Endothelial cell of umbilical vein (primary cell): ENCODE data around the gene CTDSP1. TPM values are rescaled to one million over a fixed set of nuclear protein-coding genes. Genes with fewer than 3 reads are reported as not detected.

Source experiments
- BruUV-seq: library from RNA; stranded (reverse); fragments of 400-500 nt; replicated peaks from 2 replicates; lab custom pipeline; 2021; lab: Mats Ljungman, UMichigan
- CTCF ChIA-PET: fragments of 300-600, 350-600 bp; sonication (Branson Sonifier 250); formaldehyde crosslinking; loops from one replicate; lab custom pipeline; 2021; ENCODE audit warnings: antibody characterized with exemption, inconsistent platforms; lab: Charles Lee
- POLR2A ChIA-PET: fragments of 300-600, 350-600 bp; sonication (Branson Sonifier 250); formaldehyde crosslinking; loops from one replicate; lab custom pipeline; 2021; ENCODE audit warnings: antibody characterized with exemption, inconsistent platforms; lab: Charles Lee
- DNase-seq: peaks from one replicate; pipeline ENCODE4 v3.0.0-alpha.2; 2011; ENCODE audit warnings: low read depth, low spot score
- FAIRE-seq: peaks from 2 replicates; lab custom pipeline; 2011; peaks lifted over from hg19 to GRCh38; lab: Jason Lieb, UNC
- H2AFZ ChIP-seq: 2 replicates; pipeline ENCODE4 v1.6.0; 2012; ENCODE audit warnings: low read depth, low read length, control low read depth, inconsistent platforms
- H3K27ac ChIP-seq: 2 replicates; pipeline ENCODE4 v1.5.1; 2011; ENCODE audit warnings: low read depth, mild to moderate bottlenecking, control low read depth, low read length, moderate library complexity; ENCODE audit not compliant: insufficient read depth
- H3K27me3 ChIP-seq, 2 experiments: 2 replicates each; pipeline versions ENCODE4 v1.6.0 to v1.6.1; 2011; ENCODE audit warnings: low read length in 2 of 2, mixed read lengths in 1 of 2; ENCODE audit not compliant: control insufficient read depth in 2 of 2, insufficient read depth in 2 of 2
- H3K36me3 ChIP-seq, 2 experiments: 2 replicates in 1 of 2; 3 replicates in 1 of 2; pipeline ENCODE4 v1.5.1; 2011; ENCODE audit warnings: low read length in 2 of 2, mild to moderate bottlenecking in 1 of 2, moderate library complexity in 1 of 2; ENCODE audit not compliant: control insufficient read depth in 2 of 2, insufficient read depth in 2 of 2; ENCODE audit errors: extremely low read depth in 1 of 2
- H3K4me1 ChIP-seq: 3 replicates; pipeline ENCODE4 v1.5.1; 2011; ENCODE audit warnings: mild to moderate bottlenecking, low read length; ENCODE audit not compliant: control insufficient read depth, insufficient read depth; ENCODE audit errors: extremely low read depth
- H3K4me2 ChIP-seq: 2 replicates; pipeline ENCODE4 v1.6.1; 2011; ENCODE audit warnings: low read length, control low read depth, mixed read lengths; ENCODE audit not compliant: insufficient read depth
- H3K4me3 ChIP-seq, 3 experiments: fragments of 200-600 bp in 1 of 3; sonication (generic), shearing (Covaris generic) in 1 of 3; replicated peaks in 1 of 3; 2 replicates each; pipeline ENCODE4 v1.5.1; 2011 to 2016; ENCODE audit warnings: control low read depth in 3 of 3, low read length in 3 of 3, mild to moderate bottlenecking in 2 of 3, inconsistent platforms in 1 of 3, low read depth in 1 of 3, moderate library complexity in 1 of 3; ENCODE audit not compliant: insufficient read depth in 1 of 3
- H3K79me2 ChIP-seq: 2 replicates; pipeline ENCODE4 v1.6.0; 2012; ENCODE audit warnings: low read length, inconsistent platforms; ENCODE audit not compliant: control insufficient read depth, insufficient read depth
- H3K9ac ChIP-seq: replicated peaks from 2 replicates; pipeline ENCODE3; 2011; ENCODE audit warnings: low read length, control low read depth; ENCODE audit not compliant: insufficient read depth; ENCODE audit errors: extremely low read depth
- H3K9me1 ChIP-seq: replicated peaks from 3 replicates; pipeline ENCODE4 v1.6.0; 2011; ENCODE audit warnings: mild to moderate bottlenecking, low read length; ENCODE audit not compliant: control insufficient read depth, insufficient read depth; ENCODE audit errors: extremely low read depth
- H3K9me3 ChIP-seq: replicated peaks from 2 replicates; pipeline ENCODE4 v1.5.1; 2012; ENCODE audit warnings: low read length, inconsistent platforms; ENCODE audit not compliant: control insufficient read depth, insufficient read depth
- H4K20me1 ChIP-seq: replicated peaks from 2 replicates; pipeline ENCODE3; 2011; ENCODE audit warnings: mild to moderate bottlenecking, low read length; ENCODE audit not compliant: control insufficient read depth, insufficient read depth; ENCODE audit errors: extremely low read depth
- CTCF ChIP-seq, 2 donors: IDR thresholded peaks; 1 replicate in 1 of 2; 2 replicates in 1 of 2; pipeline ENCODE4 v1.5.1; 2011; ENCODE audit warnings: low read length in 2 of 2, mild to moderate bottlenecking in 2 of 2, moderate library complexity in 2 of 2, control low read depth in 1 of 2, inconsistent platforms in 1 of 2, low read depth in 1 of 2; ENCODE audit not compliant: insufficient read depth in 1 of 2; ENCODE audit errors: extremely low read depth in 1 of 2
- EZH2 ChIP-seq: IDR thresholded peaks from 2 replicates; pipeline ENCODE4 v1.6.1; 2012; ENCODE audit warnings: borderline replicate concordance, low read depth, mild to moderate bottlenecking, moderate library complexity, low read length, inconsistent platforms; ENCODE audit not compliant: severe bottlenecking
- FOS ChIP-seq: IDR thresholded peaks from 2 replicates; pipeline ENCODE4 v1.6.1; 2011; ENCODE audit warnings: mild to moderate bottlenecking, low read length, moderate library complexity, borderline replicate concordance; ENCODE audit not compliant: insufficient read depth
- GATA2 ChIP-seq: IDR thresholded peaks from 2 replicates; pipeline ENCODE4 v1.7.0; 2011; ENCODE audit warnings: low read depth, mild to moderate bottlenecking, moderate library complexity, mixed read lengths, low read length; ENCODE audit not compliant: insufficient read length, insufficient read depth
- JUN ChIP-seq: IDR thresholded peaks from 2 replicates; pipeline ENCODE4 v1.6.1; 2011; ENCODE audit warnings: borderline replicate concordance, low read depth; ENCODE audit not compliant: insufficient read length, insufficient read depth
- MYC ChIP-seq: IDR thresholded peaks from one replicate; pipeline ENCODE4 v1.6.1; 2011; ENCODE audit warnings: mild to moderate bottlenecking, low read depth, low read length
- POLR2A ChIP-seq: IDR thresholded peaks from 2 replicates; pipeline ENCODE4 v1.6.1; 2012; ENCODE audit warnings: low read depth, mild to moderate bottlenecking, control low read depth, low read length
- POLR2AphosphoS5 ChIP-seq: IDR thresholded peaks from 2 replicates; pipeline ENCODE4 v1.6.1; 2012; ENCODE audit warnings: low read depth, mild to moderate bottlenecking, control low read depth, low read length, moderate library complexity; ENCODE audit not compliant: insufficient read depth
- dilution Hi-C: fragments of 300-500 bp; cut with MboI; formaldehyde crosslinking; loops from one replicate; pipeline ENCODE4 v1.15.0; 2019; ENCODE audit warnings: low sequenced_read_pairs; ENCODE audit not compliant: extremely low pct_ligation_motif_present
- intact Hi-C: fragments of 100-400 bp; cut with micrococcal nuclease; formaldehyde crosslinking; loops from one replicate; pipeline ENCODE4 v1.10.0; 2022
- polyA plus RNA-seq, 4 experiments: library from polyadenylated mRNA; depleted of rRNA in 3 of 4; stranded (reverse) in 3 of 4; unstranded in 1 of 4; fragments of >200 nt; gene quantifications; 2 replicates each; pipeline versions ENCODE4 v1.2.1 to v1.2.3, GENCODE V29; 2011 to 2012; ENCODE audit warnings: missing spikeins in 1 of 4
- total RNA-seq: library from RNA; stranded (reverse); gene quantifications from 2 replicates; pipeline ENCODE4 v1.2.3, GENCODE V29; 2021
- TF ChIP-seq, protein P1 (sequence below): IDR thresholded peaks from 2 replicates; pipeline ENCODE4 v1.6.1; 2011; ENCODE audit not compliant: insufficient read depth, insufficient read length

Gene CTDSP1
- total and polyA plus RNA-seq, 2 donors (not counting 3 experiments of a cell fraction or from before 2014, with no cell fraction given) = 86.1 to 112 TPM

DNA sequence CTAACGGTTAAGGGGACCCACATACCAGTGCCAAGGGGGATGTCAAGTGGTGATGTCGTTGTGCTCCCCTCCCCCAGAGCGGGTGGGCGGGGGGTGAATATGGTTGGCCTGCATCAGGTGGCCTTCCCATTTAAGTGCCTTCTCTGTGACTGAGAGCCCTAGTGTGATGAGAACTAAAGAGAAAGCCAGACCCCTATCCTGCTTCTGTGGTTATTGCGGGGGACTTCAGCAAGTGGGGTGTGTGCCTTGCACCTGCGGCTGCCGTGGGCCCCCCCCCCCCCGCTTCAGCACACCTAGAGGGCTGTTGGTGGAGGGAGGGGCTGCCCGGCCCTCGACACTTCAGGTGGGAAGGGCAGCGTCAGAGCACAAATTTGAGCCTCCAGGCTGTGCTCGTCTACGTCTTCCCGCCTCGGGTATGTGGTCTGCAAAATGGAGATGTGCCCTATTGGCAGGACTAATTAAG is 6.1 kb downstream of the CTDSP1 start:
- peak overlapping the region; percentile 59 for H3K4me2 ChIP-seq
- H2AFZ ChIP-seq = peak overlapping the region; percentile 46
- peaks cover 14% of the 10 kb centered on the region for H3K79me2 ChIP-seq
- peak overlapping the region; percentile 38 for H3K27ac ChIP-seq
- no peaks in the 10 kb centered on the region for H3K9me1 ChIP-seq
- H3K9me3 ChIP-seq = no peaks in the 10 kb centered on the region
- dilution Hi-C loops = no loop called here
- H3K4me1 ChIP-seq = peaks cover 26% of the 10 kb centered on the region
- no peak for DNase-seq
- no peaks in the 10 kb centered on the region for H4K20me1 ChIP-seq
- ChIA-PET POLR2A (no interaction called here), CTCF (interaction anchor here (1.0 to 3.9 kb wide), 4 partner anchors 9 to 57 kb away, joined by 3 to 14 read pairs (median 4); no protein-coding TSS in a partner anchor)
- no peak overlapping the region for H3K9ac ChIP-seq
- intact Hi-C loops = loop anchor here (1.0 to 5.0 kb wide), 8 partner anchors 7 to 442 kb away; partner anchors contain the start of genes CNOT9 and USP37
- H3K4me3 ChIP-seq = peak overlapping the region in 1 of 3 experiments; percentile 2
- no TSS peak for BruUV-seq
- no peaks in the 10 kb centered on the region for H3K27me3 ChIP-seq
- no peak for FAIRE-seq
- no peak for TF ChIP-seq MYC
- TF ChIP-seq POLR2AphosphoS5 = no peak
- TF ChIP-seq CTCF (IDR thresholded peaks at IDR 0.05; ENCODE audit: extremely low read depth in 1 of 2, insufficient read depth in 1 of 2, low read depth in 1 of 2, low read length in 2 of 2) = no peak
- no peak for TF ChIP-seq POLR2A
- no peak for TF ChIP-seq FOS
- TF ChIP-seq, protein P1, sequence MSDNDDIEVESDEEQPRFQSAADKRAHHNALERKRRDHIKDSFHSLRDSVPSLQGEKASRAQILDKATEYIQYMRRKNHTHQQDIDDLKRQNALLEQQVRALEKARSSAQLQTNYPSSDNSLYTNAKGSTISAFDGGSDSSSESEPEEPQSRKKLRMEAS = no peak
- TF ChIP-seq GATA2 = no peak
- no peak for TF ChIP-seq EZH2
- no peak for TF ChIP-seq JUN
- peaks cover 0 to 24% of the 10 kb centered on the region in 2 experiments for H3K36me3 ChIP-seq
